ENCODE data around the gene HK1.

Gene HK1

DNA sequence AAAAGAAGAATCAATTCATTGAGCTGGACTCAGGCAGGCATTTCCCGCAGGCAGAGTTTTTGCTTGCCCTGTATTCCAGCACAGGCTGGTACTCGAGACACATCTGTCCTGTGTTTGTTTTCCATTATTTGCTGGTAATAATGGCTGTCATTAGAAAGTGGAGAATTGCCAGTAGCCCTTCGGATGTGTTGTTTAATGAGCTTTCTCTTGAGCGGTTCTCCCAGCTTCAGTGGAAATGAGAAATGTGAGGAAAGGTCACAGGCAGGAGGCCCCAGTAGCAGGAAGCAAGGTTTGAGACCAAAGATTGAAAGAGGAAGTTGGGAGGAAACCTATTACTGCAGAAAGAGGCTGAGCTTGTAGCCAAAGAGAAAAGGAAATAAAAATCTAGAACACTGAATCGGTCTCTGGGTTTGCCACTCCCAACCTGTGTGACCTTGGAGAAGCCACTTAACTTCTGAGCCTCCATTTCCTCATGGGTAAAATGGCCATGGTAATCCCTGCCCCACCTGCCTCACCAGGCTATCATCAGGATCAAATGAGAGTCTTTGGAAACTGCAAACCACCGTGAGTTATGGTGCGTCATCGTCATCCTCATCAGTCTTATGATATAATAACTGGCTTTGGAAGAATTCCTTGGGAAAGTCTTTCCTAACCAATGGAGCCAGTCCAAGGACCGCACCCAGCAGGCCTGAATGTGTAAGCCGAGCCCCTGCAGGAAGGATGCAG, 70.7 kb downstream of the HK1 start:
- DNase-seq (ENCODE audit: low read depth): peak; percentile 94

DNA sequence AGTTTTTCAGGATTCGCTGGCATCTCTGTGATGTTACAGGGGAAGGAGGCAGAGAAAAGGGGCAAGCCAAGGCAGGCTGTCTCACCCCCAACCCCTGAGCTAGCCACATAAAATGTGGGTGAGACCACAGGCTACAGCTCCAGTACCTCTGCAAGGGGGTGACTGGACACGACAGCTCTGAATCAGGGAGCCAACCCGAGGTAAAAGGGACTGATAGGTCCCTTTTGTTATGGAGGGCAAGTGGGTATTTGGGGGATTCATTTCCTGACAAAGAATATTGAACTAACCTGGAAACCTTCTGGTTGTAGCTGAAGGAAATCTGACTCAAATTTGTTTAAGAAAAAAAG, 71.2 kb downstream of the HK1 start:
- no peak for DNase-seq (ENCODE audit: low read depth)

DNA sequence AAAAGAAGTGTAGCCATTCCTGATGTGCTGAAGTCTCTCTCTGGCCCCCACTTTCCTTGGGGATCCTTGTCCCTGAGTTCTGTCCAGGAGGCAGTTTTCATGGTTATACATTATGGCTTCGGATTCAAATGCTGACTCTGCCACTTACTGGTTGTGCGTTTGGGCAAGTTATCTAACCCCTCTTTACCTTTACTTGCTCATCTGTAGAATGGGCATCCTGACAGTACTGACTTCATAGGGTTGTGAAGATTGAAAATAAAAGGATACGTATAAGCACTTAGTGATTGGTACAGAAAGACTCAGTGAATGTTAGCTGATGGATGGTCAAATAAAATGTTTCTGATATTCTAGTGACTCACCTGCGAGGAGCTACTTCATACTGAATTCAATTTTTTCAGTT, 73.3 kb downstream of the HK1 start:
- no peak for DNase-seq (ENCODE audit: low read depth)

DNA sequence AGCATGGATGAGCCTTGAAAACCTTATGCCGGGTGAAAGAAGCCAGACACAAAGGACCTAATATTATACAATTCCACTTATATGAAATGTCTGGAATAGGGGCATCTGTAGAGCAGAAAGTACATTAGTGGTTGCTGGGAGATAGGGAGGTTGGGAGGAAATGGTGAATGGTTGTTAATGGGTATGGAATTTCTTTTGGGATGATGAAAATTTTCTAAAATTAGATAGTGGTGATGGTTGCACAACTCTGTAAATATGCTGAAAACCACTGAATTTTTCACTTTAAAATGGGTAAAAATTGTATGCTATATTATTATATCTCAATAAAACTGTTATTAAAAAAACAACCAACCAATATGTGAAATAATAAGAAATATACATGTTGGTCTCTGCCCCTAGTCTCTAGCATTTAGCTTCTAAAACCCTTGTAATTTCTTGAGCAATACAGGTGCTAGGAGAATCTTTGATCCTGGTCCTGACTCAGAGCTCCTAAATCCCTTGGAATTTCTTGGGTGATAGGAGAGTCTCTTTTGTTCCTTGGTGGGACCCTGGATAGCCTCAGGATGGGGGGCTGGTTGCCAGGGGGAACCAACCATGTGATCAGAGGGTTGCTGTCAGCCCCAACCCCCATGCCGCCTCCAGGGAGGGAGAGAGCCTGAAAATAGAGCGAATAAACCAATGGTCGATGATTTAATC, 74.4 kb downstream of the HK1 start:
- peak; percentile 83 for DNase-seq (ENCODE audit: low read depth)

DNA sequence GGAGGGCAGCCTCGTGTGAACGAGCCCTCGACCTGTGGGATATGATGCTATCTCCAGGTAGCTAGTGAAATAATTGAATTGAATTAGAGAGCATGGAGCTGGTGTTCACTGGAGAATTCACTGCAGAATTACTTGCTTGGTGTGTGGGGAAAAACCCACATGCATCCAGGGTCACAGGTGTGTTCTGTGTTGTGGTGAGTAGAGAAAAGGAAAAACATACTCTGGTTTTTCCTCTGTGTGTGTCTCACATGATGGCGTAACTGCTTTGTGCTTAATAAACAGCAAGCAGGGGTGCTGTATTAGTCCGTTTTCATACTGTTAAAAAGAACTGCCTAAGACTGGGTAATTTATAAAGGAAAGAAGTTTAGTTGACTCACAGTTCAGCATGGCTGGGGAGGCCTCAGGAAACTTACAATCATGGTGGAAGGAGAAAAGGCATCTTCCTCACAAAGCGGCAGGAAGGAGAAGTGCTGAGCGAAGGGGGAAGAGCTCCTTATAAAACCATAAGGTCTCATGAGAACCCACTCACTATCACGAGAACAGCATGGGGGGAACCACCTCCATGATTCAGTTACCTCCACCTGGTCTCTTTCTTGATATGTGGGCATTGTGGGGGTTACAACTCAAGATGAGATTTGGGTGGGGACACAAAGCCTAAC, 75.8 kb downstream of the HK1 start:
- no peak for DNase-seq (ENCODE audit: low read depth)

DNA sequence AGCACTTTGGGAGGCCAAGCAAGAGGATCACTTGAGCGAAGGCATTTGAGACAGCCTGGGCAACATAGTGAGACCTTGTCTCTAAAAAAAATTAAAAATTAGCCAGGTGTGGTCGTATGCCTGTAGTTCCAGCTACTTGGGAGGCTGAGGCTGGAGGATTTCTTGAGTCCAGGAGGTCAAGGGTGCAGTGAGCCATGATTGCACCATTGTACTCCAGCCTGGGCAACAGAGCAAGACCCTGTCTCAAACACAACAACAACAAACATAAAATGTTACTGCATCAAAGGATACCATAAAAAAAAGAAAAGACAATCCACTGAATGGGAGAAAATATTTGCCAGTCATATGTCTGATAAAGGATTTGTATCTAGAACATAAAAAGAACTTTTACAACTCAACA, 77.9 kb downstream of the HK1 start:
- no peak for DNase-seq (ENCODE audit: low read depth)

DNA sequence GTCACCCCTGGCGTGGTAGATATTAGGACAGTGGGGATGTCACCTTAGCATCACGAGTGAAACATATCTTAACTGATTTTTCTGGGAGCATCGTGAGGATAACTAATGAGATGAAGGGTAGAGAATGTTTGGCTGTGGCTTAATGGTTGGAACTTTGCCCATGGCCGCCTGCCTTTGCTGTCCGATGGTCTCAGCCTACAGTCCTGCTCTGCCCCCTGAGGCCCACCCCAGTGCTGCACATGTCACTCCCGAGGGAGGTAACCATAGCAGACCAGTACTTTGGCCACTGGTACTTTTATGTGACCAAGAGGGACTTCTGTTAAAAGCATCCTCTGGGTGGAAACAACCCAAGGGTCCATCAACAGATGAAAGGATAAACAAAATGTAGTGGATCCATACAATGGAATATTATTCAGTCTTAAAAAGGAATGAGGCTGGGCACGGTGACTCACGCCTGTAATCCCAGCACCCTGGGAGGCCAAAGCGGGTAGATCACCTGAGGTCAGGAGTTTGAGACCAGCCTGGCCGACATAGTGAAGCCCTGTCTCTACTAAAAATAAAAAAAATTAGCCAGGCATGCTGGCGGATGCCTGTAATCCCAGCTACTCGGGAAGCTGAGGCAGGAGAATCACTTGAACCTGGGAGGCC, 80.0 kb downstream of the HK1 start:
- DNase-seq (ENCODE audit: low read depth): no peak

DNA sequence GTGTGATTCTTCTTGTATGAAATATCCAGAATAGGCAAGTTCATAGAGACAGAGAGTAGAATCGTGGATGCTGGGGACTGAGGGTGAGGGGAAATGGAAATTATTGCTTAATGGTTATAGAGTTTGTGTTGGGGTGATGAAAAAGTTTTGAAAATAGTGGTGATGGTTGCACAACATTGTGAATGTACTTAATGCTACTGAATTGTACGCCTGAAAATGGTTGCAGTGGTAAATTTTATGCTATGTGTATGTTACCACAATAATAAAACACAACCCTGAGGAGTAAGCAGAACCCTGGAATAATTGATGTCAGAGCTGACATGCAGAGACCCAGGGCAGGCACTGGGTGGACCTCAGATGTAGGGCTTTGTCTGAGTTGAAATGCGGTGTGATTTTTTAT, 80.9 kb downstream of the HK1 start:
- peak; percentile 79 for DNase-seq (ENCODE audit: low read depth)

DNA sequence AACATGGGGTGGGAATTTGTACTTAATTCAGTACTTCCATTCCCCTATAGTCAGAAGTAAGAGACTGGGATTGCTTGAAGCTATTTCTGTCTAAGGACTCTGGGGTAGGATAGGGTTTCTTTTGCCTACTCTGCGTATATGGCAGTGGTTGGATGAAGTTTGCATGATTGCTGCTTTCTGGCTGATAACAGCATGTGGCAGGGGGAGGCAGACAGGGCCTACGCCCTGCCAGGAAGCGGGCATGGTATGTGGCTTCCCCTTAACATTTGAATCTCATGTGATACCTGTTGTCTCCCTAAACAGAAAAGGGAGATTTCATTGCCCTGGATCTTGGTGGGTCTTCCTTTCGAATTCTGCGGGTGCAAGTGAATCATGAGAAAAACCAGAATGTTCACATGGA, 81.3 kb downstream of the HK1 start:
- no peak for DNase-seq (ENCODE audit: low read depth)

DNA sequence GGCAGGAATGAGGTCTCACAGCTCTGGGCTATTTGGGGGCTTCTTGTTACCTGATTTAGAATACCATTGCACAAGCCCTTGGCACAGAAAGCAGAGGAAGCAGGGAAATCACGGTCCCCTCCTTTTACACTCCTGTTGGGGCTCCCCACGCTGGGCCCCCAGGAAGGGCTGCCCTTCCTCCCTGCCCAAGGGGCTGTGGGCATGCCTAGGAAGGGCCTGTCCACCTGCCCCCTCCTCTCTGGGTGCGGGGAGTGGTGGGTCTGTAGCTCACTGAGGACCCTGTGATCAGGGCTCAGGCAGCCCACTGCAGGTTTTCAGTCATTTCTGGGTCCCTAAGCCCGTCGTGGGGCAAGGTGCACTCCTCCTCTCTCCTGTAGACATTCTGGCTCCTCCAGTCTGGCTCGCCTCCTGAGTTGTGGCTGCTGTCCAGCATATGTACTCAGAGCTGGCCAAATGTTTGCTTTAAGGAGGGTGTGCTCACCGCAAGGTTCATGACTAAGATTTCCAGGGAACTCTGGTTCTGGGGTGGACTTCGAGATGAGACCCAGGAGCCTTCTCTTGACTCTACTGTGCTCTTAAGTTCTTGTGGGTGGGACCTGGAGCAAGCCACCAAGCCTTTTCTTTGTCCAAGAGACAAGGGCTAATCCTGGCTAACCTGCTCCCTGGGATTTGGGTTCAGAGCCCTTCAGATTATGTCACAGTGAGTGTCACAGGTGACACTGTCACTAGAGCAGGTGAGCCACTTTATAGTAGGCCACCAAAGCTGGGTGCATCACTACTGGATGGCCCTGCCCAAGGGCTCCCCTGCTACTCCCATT, 82.4 kb downstream of the HK1 start:
- peak; percentile 92 for DNase-seq (ENCODE audit: low read depth)

DNA sequence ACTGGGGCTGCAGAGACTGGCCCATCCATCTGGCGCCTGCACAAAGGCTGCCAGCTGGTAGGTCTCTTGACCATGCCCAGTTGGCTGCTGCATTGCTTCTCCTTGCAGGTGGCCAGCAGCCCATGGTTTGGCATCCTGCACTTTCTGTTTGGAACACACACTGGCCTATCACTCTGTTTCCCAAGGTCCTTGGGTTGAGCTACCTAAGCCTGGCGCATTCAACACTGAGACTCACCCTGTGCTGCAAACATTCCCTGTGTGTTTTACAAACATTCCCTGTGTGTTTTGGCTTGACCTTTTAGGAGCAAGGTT, 83.0 kb downstream of the HK1 start:
- no peak for DNase-seq (ENCODE audit: low read depth)

DNA sequence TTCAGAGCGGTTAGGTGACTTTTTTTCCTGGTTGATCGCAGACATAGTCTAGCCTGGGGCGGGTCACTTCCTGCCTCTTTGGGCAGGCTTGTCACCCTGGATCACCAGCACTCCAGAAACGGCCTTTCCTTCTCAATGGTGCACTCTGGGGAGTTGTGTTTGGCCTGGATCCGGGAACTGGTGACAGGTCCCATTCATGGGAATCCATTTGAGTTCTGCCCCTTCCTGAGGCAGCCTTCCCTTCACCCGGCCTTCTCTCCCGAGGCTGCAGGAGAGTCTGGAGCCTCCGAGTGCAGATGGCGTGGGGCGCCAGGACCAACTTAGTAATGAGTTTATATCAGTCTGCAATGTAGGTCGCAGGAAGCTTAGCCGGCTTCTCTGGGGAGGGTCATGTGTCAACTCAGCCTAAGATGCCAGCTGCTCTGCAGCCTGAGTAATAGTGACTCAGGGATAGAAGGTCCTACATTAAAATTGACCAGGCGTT, 84.2 kb downstream of the HK1 start:
- peak; percentile 79 for DNase-seq (ENCODE audit: low read depth)

DNA sequence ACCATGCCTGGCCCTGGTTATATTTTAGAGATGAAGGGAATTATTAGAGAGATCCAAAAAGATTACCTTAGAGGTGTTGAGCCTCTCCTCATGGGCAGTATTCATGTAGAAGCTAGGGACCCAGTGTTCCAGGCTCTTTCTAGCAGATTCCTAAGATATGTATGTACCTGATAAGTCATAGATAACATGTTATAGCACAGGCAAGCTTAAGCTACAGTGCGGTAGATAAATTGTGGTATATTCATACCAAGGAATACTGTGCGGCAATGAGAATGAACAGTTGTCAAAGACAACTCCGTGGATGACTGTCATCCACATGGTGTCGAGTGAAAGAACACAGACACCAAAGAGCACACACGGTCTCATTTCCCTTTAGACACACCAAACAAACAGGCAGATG, 85.4 kb downstream of the HK1 start:
- peak; percentile 60 for DNase-seq (ENCODE audit: low read depth)

DNA sequence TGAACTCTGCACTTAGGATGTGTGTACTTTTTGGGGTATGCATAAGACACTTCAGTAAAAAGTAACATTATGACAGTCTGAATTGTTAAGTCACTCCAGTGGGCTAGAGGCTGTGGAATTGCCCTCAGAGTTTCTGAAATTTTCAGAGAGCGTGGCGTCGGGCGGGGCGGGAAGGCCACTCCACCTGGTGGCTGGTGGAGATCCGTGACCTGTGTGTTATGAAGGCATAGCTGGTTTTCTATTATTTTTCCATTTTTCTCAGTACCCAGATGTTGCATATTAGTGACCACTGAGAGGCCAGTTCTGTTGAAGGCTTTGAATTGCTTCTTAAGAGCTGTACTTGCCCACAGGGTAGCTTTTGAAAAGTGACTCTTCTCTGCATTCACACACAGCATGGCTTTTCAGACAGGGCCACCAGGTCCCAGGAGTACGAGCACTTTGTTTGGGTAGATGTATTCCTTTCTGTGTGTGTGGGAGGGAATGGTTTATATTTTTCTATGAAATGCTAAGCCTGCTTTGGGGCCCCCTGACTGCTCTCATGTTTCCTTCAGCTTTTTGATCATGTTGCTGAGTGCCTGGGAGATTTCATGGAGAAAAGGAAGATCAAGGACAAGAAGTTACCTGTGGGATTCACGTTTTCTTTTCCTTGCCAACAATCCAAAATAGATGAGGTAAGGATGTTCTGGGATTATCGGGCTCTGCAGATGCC, 86.1 kb downstream of the HK1 start:
- no peak for DNase-seq (ENCODE audit: low read depth)

DNA sequence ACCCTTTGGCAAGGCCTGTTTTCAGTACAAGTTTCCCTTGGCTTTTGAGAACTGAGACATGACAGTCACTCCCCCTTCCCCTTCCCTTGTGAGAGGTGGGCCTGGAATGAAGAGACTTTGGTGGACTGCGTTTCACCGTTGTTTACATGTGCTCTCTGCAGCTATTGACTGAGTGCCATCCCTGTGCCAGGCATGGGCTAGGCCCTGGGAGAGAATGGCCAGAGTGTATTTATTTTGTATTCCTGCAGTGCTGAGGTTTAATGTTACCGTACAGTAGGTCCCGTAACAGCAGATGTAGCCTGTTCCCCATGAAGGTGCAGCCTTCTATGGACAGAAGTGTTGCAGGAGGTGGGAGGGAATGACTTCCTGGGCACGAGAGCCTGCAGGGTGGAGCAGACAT, 88.4 kb downstream of the HK1 start:
- DNase-seq (ENCODE audit: low read depth): no peak

DNA sequence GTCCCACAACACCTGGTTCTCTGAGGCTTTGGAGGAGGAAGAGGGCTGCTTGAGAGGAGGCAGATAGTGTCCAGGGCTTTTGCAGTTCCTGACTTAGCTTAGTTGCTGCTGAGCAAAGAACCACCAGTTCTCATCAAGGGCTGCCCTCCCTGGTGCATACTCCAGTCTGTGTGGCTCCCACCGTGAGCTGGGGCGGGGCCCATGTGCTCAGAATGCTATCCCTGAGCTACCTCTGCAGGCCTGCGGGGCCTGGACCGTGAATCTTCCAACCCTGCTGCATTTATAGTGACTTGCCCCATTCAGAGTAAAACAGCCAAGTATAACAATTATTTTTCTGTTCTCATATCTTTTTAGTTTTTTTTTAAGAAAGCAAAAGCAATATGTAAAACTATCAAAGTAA, 89.2 kb downstream of the HK1 start:
- no peak for DNase-seq (ENCODE audit: low read depth)

DNA sequence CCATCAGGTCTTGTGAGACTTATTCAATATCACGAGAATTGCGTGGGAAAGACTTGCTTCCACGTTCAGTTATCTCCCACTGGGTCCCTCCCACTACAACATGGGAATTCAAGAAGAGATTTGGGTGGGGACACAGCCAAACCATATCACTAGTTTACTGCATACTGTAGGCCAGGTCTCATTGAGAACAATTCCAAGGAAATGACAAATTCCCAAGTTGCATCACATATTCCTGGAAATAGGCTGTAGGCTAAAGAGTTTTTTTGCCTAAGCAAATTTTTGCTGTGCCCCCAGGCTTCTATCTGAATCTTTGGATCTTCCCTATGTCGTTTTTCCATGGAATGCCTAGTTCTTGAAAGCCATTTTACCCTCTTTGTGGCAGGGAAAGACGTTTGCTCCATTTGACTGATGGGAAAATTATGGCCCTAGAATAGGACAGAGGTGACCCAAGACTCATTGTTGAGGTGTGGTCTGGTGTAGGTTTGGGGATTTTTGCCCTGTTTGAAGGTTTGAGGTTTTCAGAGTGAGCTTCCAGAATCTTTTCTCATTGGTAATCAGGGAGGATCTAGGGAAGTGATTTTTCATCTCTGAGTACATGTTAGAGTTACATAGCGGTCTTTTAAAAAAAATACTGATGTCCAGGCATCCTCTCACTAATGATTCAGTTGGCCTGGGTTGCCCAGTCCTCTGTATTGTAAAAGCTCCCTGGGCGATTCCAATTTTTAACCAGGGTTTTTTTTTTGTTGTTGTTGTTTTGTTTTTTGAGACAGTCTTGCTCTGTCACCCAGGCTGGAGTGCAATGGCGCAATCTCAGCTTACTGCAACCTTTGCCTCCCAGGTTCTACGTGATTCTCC, 94.1 kb downstream of the HK1 start:
- peak; percentile 71 for DNase-seq (ENCODE audit: low read depth)

DNA sequence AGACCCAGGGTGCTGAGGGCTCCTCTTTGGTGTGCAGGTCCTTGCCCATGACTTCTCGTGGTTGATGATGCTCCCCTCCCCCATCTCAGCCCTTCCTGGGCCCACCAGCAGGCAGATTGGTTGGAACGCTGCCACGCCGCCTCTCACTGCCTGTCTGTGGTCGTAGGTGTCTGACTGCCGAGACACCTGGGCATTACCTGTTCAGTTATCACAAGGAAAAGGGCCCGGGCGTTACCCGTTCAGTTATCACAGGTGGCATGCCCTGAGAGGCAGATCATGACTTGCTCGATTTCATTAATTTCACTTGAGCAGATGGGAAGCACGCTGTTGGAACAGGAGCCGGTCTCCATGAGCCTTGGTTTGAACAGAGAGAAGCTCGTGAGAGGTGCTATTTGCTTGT, 95.9 kb downstream of the HK1 start:
- DNase-seq (ENCODE audit: low read depth): no peak

DNA sequence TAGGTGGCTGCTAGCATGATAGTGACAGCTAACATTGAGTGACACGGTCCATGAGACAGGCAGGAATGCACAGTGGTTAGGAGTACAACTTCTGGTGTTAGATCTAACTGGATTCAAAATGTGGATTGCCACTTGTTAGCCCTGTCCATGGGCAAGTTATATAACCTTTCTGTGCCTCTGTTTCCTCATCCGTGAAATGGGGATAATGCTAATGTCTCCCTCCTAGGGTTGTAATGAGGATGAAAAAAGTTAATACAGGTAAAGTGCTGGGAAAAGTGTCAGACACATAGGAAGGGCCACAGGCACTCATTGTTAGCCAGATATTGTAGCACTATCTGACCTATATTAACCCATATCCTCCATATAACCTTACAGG, 96.6 kb downstream of the HK1 start:
- DNase-seq (ENCODE audit: low read depth): no peak

DNA sequence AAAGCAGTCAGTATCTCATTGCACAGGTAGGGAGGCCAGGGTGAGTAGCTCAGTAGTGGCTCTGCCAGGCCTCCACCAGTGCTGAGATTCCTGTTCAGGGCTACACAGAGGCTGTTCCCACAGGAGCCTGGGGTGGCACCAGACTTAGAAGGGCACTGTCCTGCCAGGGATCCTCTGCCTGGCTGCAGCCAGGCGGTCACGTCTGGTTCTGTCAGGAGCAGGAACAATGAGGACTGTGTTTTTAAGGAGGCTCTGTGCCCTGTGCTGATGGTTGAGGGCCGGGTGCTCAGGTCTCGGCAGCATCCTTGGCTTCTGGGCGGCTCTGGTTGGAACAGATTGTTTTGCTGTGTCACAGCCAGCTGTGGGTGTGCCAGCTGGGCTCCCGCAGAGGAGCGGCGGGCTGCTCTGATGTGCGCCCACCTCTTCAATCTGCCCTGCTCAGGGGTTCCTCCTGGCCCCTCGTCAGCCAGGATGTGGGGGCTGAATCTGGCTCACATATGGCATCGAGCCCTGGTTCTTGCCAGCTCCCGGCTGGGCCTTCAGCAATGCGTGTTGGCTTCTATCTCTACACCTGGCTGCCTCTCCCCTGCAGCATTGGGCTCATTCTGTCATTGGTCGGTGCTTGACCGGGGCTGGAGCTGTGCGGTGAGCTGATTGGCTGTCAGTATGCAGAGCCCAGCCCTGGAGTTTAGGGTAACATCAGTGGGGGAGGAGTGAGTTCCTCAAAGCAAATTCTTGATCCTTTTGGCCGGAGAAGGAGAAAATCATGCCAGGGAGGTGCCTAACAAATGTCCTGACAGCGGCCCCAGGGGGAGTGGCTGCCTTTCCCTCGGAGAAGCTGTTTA, 97.2 kb downstream of the HK1 start:
- no peak for DNase-seq (ENCODE audit: low read depth)

Measured in amniotic epithelial cell (primary cell).